LHCN-M2 (cell line): ENCODE results near the gene C20orf204. TPM values are rescaled to one million over a fixed set of nuclear protein-coding genes. Genes with fewer than 3 reads are reported as not detected.

ENCODE experiments used
- DNase-seq: peaks from one replicate; pipeline ENCODE4 v3.0.0-alpha.2; 2012; ENCODE audit warnings: low read depth
- total RNA-seq: library from RNA; depleted of rRNA; stranded (reverse); fragments of >200 nt; gene quantifications from 2 replicates; pipeline ENCODE4 v1.2.3, GENCODE V29; 2014

C20orf204 gene
- total RNA-seq, 1 experiment from 2014 or later, result 0.17 TPM

- no peak for DNase-seq
Measured at GRCh38 chr20:64042054-64042781, 6.2 kb downstream of the C20orf204 start.

GRCh38 chr20:64043768-64044167 lies 7.8 kb downstream of the C20orf204 start:
- DNase-seq, result no peak

GRCh38 chr20:64044484-64045247 lies 8.7 kb downstream of the C20orf204 start:
- peak; percentile 46 for DNase-seq

- DNase-seq, result no peak
Measured at GRCh38 chr20:64045346-64046011, 9.5 kb downstream of the C20orf204 start.

GRCh38 chr20:64047046-64047389 lies 11.0 kb downstream of the C20orf204 start:
- no peak for DNase-seq

GRCh38 chr20:64047968-64048401 lies 12.0 kb downstream of the C20orf204 start:
- no peak for DNase-seq

- DNase-seq, result no peak
Measured at GRCh38 chr20:64048402-64049044, 12.5 kb downstream of the C20orf204 start.

- no peak for DNase-seq
Measured at GRCh38 chr20:64049060-64049877, 13.3 kb downstream of the C20orf204 start, which contains the start of gene SOX18. TSS of gene SOX18 (minus strand) at chr20:64049639. CDS start at chr20:64049516, 123 bp downstream.

- DNase-seq, result no peak
Measured at GRCh38 chr20:64049878-64050260, 13.9 kb downstream of the C20orf204 start.

GRCh38 chr20:64050261-64051032 lies 14.5 kb downstream of the C20orf204 start:
- DNase-seq, result no peak

GRCh38 chr20:64051033-64051452 lies 15.1 kb downstream of the C20orf204 start:
- DNase-seq, result no peak

- no peak for DNase-seq
Measured at GRCh38 chr20:64051561-64052325, 15.8 kb downstream of the C20orf204 start.

GRCh38 chr20:64052326-64052722 lies 16.3 kb downstream of the C20orf204 start:
- DNase-seq, result no peak

- no peak for DNase-seq
Measured at GRCh38 chr20:64052987-64053840, 17.2 kb downstream of the C20orf204 start.

GRCh38 chr20:64053841-64054661 lies 18.1 kb downstream of the C20orf204 start:
- no peak for DNase-seq

GRCh38 chr20:64055396-64055892 lies 19.5 kb downstream of the C20orf204 start:
- no peak for DNase-seq

- no peak for DNase-seq
Measured at GRCh38 chr20:64055893-64056638, 20.1 kb downstream of the C20orf204 start.
